D721Med (cell line): ENCODE measurements around the gene SOSTDC1.

Source experiments
- DNase-seq: peaks from one replicate; pipeline ENCODE4 v3.0.0; 2011; ENCODE audit warnings: low spot score; ENCODE audit not compliant: insufficient read length
- FAIRE-seq: peaks from 2 replicates; lab custom pipeline; 2011; peaks lifted over from hg19 to GRCh38; lab: Jason Lieb, UNC
- CTCF ChIP-seq: IDR thresholded peaks from 2 replicates; pipeline ENCODE4 v1.5.1; 2012; ENCODE audit warnings: mild to moderate bottlenecking, control low read depth; ENCODE audit not compliant: insufficient read depth; ENCODE audit errors: missing control alignments

SOSTDC1 gene

GRCh38 chr7:16491148-16491547, 25.6 kb upstream of the SOSTDC1 start:
- TF ChIP-seq CTCF = no peak
- FAIRE-seq (no peak), DNase-seq (no peak)

- DNase-seq = no peak
- peak; percentile 79 for FAIRE-seq
- TF ChIP-seq CTCF = no peak
Measured at GRCh38 chr7:16484453-16485158, 19.1 kb upstream of the SOSTDC1 start.

GRCh38 chr7:16479591-16479990, 14.1 kb upstream of the SOSTDC1 start:
- FAIRE-seq = no peak
- TF ChIP-seq CTCF = no peak
- no peak for DNase-seq

GRCh38 chr7:16479161-16479560, 13.6 kb upstream of the SOSTDC1 start:
- no peak for TF ChIP-seq CTCF
- DNase-seq (no peak), FAIRE-seq (no peak)

- FAIRE-seq = no peak
- TF ChIP-seq CTCF = no peak
- DNase-seq = no peak
Measured at GRCh38 chr7:16471933-16472332, 6.4 kb upstream of the SOSTDC1 start.

GRCh38 chr7:16463949-16464715, 1.4 kb downstream of the SOSTDC1 start:
- DNase-seq = no peak
- no peak for FAIRE-seq
- no peak for TF ChIP-seq CTCF

GRCh38 chr7:16463520-16463919, 2.0 kb downstream of the SOSTDC1 start:
- no peak for FAIRE-seq
- no peak for TF ChIP-seq CTCF
- DNase-seq = no peak
